ENCODE data around the gene HIPK3.

- TF ChIP-seq ZNF274 (IDR thresholded peaks at IDR 0.05; ENCODE audit: insufficient read depth, insufficient read length) (no peak), LARP7 (IDR thresholded peaks at IDR 0.05) (no peak), CTCF (IDR thresholded peaks at IDR 0.05 in 2 of 3, conservative IDR thresholded peaks at IDR 0.05 in 1 of 3; ENCODE audit: control insufficient read depth in 2 of 3, extremely low read depth in 1 of 3, insufficient read depth in 1 of 3, low read depth in 3 of 3, low read length in 3 of 3) (no peak), RBBP5 (conservative IDR thresholded peaks at IDR 0.05) (no peak), ZSCAN29 (IDR thresholded peaks at IDR 0.05) (no peak), EP300 (IDR thresholded peaks at IDR 0.05; ENCODE audit: borderline replicate concordance in 1 of 2, control insufficient read depth in 1 of 2, low read depth in 2 of 2, low read length in 2 of 2) (no peak)
- TF ChIP-seq, protein P1, sequence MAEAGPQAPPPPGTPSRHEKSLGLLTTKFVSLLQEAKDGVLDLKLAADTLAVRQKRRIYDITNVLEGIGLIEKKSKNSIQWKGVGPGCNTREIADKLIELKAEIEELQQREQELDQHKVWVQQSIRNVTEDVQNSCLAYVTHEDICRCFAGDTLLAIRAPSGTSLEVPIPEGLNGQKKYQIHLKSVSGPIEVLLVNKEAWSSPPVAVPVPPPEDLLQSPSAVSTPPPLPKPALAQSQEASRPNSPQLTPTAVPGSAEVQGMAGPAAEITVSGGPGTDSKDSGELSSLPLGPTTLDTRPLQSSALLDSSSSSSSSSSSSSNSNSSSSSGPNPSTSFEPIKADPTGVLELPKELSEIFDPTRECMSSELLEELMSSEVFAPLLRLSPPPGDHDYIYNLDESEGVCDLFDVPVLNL (IDR thresholded peaks at IDR 0.05; ENCODE audit: low read depth, low read length) = no peak
- TF ChIP-seq, protein P2, sequence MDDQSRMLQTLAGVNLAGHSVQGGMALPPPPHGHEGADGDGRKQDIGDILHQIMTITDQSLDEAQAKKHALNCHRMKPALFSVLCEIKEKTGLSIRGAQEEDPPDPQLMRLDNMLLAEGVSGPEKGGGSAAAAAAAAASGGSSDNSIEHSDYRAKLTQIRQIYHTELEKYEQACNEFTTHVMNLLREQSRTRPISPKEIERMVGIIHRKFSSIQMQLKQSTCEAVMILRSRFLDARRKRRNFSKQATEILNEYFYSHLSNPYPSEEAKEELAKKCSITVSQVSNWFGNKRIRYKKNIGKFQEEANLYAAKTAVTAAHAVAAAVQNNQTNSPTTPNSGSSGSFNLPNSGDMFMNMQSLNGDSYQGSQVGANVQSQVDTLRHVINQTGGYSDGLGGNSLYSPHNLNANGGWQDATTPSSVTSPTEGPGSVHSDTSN (IDR thresholded peaks at IDR 0.05; ENCODE audit: insufficient replicate concordance, low read depth, low read length) = no peak
These were observed 76.6 kb downstream of the HIPK3 start for GRCh38 chr11:33333816-33334215.
